Liver (tissue), 9 donors: ENCODE results near the gene RASGRP4. TPM values are rescaled to one million over a fixed set of nuclear protein-coding genes. Genes with fewer than 3 reads are reported as not detected.

Experiments
- DNase-seq: peaks from one replicate; pipeline ENCODE4 v3.0.0-alpha.2; 2017; ENCODE audit warnings: low spot score
- H3K27ac ChIP-seq, 2 donors: one replicate each; pipeline ENCODE4 v1.7.0; 2013; ENCODE audit warnings: inconsistent platforms in 2 of 2, low read length in 2 of 2, control low read depth in 1 of 2, low read depth in 1 of 2, mild to moderate bottlenecking in 1 of 2
- H3K27me3 ChIP-seq, 4 donors: one replicate each; pipeline versions ENCODE4 v1.6.1 to v1.7.0; 2013; ENCODE audit warnings: low read length in 3 of 4, inconsistent platforms in 1 of 4, mild to moderate bottlenecking in 1 of 4, moderate library complexity in 1 of 4; ENCODE audit not compliant: control insufficient read depth in 4 of 4, insufficient read depth in 4 of 4
- H3K36me3 ChIP-seq, 4 donors: one replicate each; pipeline versions ENCODE4 v1.6.1 to v1.7.0; 2013; ENCODE audit warnings: low read length in 3 of 4, mild to moderate bottlenecking in 3 of 4, low read depth in 1 of 4, moderate library complexity in 1 of 4; ENCODE audit not compliant: control insufficient read depth in 4 of 4, insufficient read depth in 3 of 4
- H3K4me1 ChIP-seq, 4 donors: one replicate each; pipeline versions ENCODE4 v1.6.1 to v1.7.0; 2013; ENCODE audit warnings: low read length in 3 of 4, mild to moderate bottlenecking in 3 of 4, moderate library complexity in 1 of 4; ENCODE audit not compliant: control insufficient read depth in 4 of 4, insufficient read depth in 4 of 4
- H3K4me3 ChIP-seq, 3 donors: one replicate each; pipeline versions ENCODE4 v1.6.1 to v1.7.0; 2013; ENCODE audit warnings: low read length in 3 of 3, control low read depth in 1 of 3, low read depth in 1 of 3, mild to moderate bottlenecking in 1 of 3
- H3K9ac ChIP-seq, 2 donors: one replicate each; pipeline ENCODE4 v1.7.0; 2013; ENCODE audit warnings: low read length in 2 of 2, mild to moderate bottlenecking in 2 of 2, moderate library complexity in 2 of 2, control low read depth in 1 of 2, low read depth in 1 of 2
- H3K9me3 ChIP-seq, 4 donors: one replicate each; pipeline versions ENCODE4 v1.6.1 to v1.7.0; 2013; ENCODE audit warnings: low read length in 3 of 4; ENCODE audit not compliant: control insufficient read depth in 4 of 4
- EGR1 ChIP-seq, 2 donors: IDR thresholded peaks; 2 replicates each; pipeline ENCODE4 v1.6.1; 2016 to 2018; ENCODE audit warnings: antibody characterized with exemption in 2 of 2, low read depth in 2 of 2
- FOXA1 ChIP-seq: IDR thresholded peaks from 2 replicates; pipeline ENCODE4 v1.6.1; 2016; ENCODE audit warnings: antibody characterized with exemption
- FOXA2 ChIP-seq: IDR thresholded peaks from 2 replicates; pipeline ENCODE4 v1.6.1; 2016; ENCODE audit warnings: antibody characterized with exemption
- GABPA ChIP-seq, 2 donors: IDR thresholded peaks in 1 of 2; conservative IDR thresholded peaks in 1 of 2; 2 replicates each; pipeline ENCODE4 v1.6.1; 2016; ENCODE audit warnings: antibody characterized with exemption in 2 of 2, mild to moderate bottlenecking in 1 of 2, moderate library complexity in 1 of 2
- HNF4A ChIP-seq, 2 donors: conservative IDR thresholded peaks; 2 replicates each; pipeline ENCODE4 v1.6.1; 2016; ENCODE audit warnings: antibody characterized with exemption in 2 of 2, mild to moderate bottlenecking in 2 of 2
- HNF4G ChIP-seq: IDR thresholded peaks from 2 replicates; pipeline ENCODE4 v1.6.1; 2016; ENCODE audit warnings: antibody characterized with exemption
- JUND ChIP-seq, 2 donors: IDR thresholded peaks; 2 replicates each; pipeline ENCODE4 v1.6.1; 2016; ENCODE audit warnings: antibody characterized with exemption in 2 of 2
- MAX ChIP-seq: IDR thresholded peaks from 2 replicates; pipeline ENCODE4 v1.6.1; 2016; ENCODE audit warnings: antibody characterized with exemption
- NR2F2 ChIP-seq: IDR thresholded peaks from 2 replicates; pipeline ENCODE4 v1.6.1; 2016; ENCODE audit warnings: antibody characterized with exemption
- RAD21 ChIP-seq, 2 donors: IDR thresholded peaks; 2 replicates each; pipeline ENCODE4 v1.6.1; 2016; ENCODE audit warnings: antibody characterized with exemption in 2 of 2, mild to moderate bottlenecking in 2 of 2
- REST ChIP-seq: IDR thresholded peaks from 2 replicates; pipeline ENCODE4 v1.6.1; 2016; ENCODE audit warnings: antibody characterized with exemption, mild to moderate bottlenecking
- RXRA ChIP-seq, 2 donors: IDR thresholded peaks; 2 replicates each; pipeline ENCODE4 v1.6.1; 2017 to 2018; ENCODE audit warnings: antibody characterized with exemption in 2 of 2, mild to moderate bottlenecking in 1 of 2
- SP1 ChIP-seq: IDR thresholded peaks from 2 replicates; pipeline ENCODE4 v1.6.1; 2018; ENCODE audit warnings: antibody characterized with exemption, mild to moderate bottlenecking
- TAF1 ChIP-seq: conservative IDR thresholded peaks from 2 replicates; pipeline ENCODE4 v1.6.1; 2016; ENCODE audit warnings: antibody characterized with exemption, mild to moderate bottlenecking
- YY1 ChIP-seq: IDR thresholded peaks from 2 replicates; pipeline ENCODE4 v1.6.1; 2016; ENCODE audit warnings: antibody characterized with exemption, mild to moderate bottlenecking
- WGBS: extraction: QIAGEN DNeasy Blood & Tissue Kit; methylation state at CpG from one replicate; pipeline ENCODE4 v1.1.7; 2013; 5-methylcytosine and 5-hydroxymethylcytosine counted together
- polyA plus RNA-seq, 2 donors: library from polyadenylated mRNA; stranded (reverse) in 1 of 2; unstranded in 1 of 2; fragments of 200-250 nt in 1 of 2; fragments of >200 nt in 1 of 2; fragmentation: Nextera tagmentation in 1 of 2; extraction: Ambion mirVana in 1 of 2; gene quantifications; one replicate each; pipeline versions ENCODE4 v1.2.1 to v1.2.3, GENCODE V29; 2013 to 2015
- total RNA-seq, 2 donors: library from RNA; depleted of rRNA; stranded (reverse); fragments of >200 nt; gene quantifications; one replicate each; pipeline ENCODE4 v1.2.3, GENCODE V29; 2014
- TF ChIP-seq, protein P1 (sequence below): IDR thresholded peaks from 2 replicates; pipeline ENCODE4 v1.6.1; 2016; ENCODE audit warnings: antibody characterized with exemption
- TF ChIP-seq, protein P2 (sequence below): IDR thresholded peaks from 2 replicates; pipeline ENCODE4 v1.6.1; 2016; ENCODE audit warnings: antibody characterized with exemption
- TF ChIP-seq, protein P3 (sequence below): fragments of 150-350 bp; IDR thresholded peaks from 2 replicates; pipeline ENCODE4 v1.5.1; 2017; ENCODE audit warnings: improper control_type of control experiment, low read depth, low read length; ENCODE audit not compliant: missing input control
- donor health status: healthy.
- donor health status: healthy.
- donor health status: healthy.
- donor health status: healthy.
- donor health status: healthy.

RASGRP4 gene
- total and polyA plus RNA-seq, 4 donors: 0.60 to 2.4 (median 1.6) TPM

DNA sequence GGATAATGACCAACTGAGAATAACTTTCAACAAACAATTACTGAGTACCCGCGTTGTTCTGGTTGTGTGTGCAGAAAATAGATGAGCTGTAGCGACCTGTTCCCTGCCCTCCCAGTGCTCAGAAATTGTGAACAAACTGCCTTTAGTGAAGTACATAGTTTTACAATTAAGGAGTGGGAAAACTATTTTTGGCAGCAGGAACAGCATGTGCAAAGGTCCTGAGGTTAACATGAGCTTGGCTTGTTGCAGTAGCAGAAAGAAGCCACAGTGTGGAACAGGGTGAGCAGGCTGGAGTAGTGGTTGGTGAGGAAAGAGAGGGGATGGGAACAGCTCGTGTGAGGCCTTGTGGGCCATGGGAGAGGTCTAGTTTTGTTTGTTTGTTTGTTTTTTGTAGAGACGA, 23.5 kb upstream of the RASGRP4 start:
- Histone ChIP-seq H3K9me3 (no peaks in the 10 kb centered on the region), H3K36me3 (no peaks in the 10 kb centered on the region), H3K27ac (no peak overlapping the region), H3K9ac (no peak overlapping the region), H3K4me1 (no peaks in the 10 kb centered on the region), H3K4me3 (no peak overlapping the region), H3K27me3 (no peaks in the 10 kb centered on the region)
- 83% methylated on average over 5 of the region's 5 CpGs for WGBS
- TF ChIP-seq GABPA (IDR thresholded peaks at IDR 0.05 in 1 of 2, conservative IDR thresholded peaks at IDR 0.05 in 1 of 2) (no peak), HNF4G (no peak), EGR1 (IDR thresholded peaks at IDR 0.05; ENCODE audit: low read depth in 2 of 2) (no peak), YY1 (no peak), TAF1 (no peak), HNF4A (conservative IDR thresholded peaks at IDR 0.05) (no peak), JUND (IDR thresholded peaks at IDR 0.05) (no peak), SP1 (no peak), NR2F2 (no peak), FOXA2 (no peak), MAX (no peak), REST (no peak), RXRA (IDR thresholded peaks at IDR 0.05) (no peak), FOXA1 (no peak), RAD21 (IDR thresholded peaks at IDR 0.05) (no peak)
- TF ChIP-seq, protein P1, sequence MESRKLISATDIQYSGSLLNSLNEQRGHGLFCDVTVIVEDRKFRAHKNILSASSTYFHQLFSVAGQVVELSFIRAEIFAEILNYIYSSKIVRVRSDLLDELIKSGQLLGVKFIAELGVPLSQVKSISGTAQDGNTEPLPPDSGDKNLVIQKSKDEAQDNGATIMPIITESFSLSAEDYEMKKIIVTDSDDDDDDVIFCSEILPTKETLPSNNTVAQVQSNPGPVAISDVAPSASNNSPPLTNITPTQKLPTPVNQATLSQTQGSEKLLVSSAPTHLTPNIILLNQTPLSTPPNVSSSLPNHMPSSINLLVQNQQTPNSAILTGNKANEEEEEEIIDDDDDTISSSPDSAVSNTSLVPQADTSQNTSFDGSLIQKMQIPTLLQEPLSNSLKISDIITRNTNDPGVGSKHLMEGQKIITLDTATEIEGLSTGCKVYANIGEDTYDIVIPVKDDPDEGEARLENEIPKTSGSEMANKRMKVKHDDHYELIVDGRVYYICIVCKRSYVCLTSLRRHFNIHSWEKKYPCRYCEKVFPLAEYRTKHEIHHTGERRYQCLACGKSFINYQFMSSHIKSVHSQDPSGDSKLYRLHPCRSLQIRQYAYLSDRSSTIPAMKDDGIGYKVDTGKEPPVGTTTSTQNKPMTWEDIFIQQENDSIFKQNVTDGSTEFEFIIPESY: no peak
- TF ChIP-seq, protein P2, sequence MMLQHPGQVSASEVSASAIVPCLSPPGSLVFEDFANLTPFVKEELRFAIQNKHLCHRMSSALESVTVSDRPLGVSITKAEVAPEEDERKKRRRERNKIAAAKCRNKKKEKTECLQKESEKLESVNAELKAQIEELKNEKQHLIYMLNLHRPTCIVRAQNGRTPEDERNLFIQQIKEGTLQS: no peak
- TF ChIP-seq, protein P3, sequence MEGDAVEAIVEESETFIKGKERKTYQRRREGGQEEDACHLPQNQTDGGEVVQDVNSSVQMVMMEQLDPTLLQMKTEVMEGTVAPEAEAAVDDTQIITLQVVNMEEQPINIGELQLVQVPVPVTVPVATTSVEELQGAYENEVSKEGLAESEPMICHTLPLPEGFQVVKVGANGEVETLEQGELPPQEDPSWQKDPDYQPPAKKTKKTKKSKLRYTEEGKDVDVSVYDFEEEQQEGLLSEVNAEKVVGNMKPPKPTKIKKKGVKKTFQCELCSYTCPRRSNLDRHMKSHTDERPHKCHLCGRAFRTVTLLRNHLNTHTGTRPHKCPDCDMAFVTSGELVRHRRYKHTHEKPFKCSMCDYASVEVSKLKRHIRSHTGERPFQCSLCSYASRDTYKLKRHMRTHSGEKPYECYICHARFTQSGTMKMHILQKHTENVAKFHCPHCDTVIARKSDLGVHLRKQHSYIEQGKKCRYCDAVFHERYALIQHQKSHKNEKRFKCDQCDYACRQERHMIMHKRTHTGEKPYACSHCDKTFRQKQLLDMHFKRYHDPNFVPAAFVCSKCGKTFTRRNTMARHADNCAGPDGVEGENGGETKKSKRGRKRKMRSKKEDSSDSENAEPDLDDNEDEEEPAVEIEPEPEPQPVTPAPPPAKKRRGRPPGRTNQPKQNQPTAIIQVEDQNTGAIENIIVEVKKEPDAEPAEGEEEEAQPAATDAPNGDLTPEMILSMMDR: no peak
- DNase-seq: no peak
